ENCODE data around the gene BTBD2. TPM values are rescaled to one million over a fixed set of nuclear protein-coding genes. Genes with fewer than 3 reads are reported as not detected.

The BTBD2 gene
- total RNA-seq, 1 donor from 2014 or later: 65.9 TPM

GRCh38 chr19:2040647-2041432 is 25.3 kb upstream of the BTBD2 start:
- Mint-ChIP-seq H3K27me3 (ENCODE audit: low read depth) (no peaks in the 10 kb centered on the region), H3K36me3 (ENCODE audit: low read depth) (peaks cover 10% of the 10 kb centered on the region), H3K4me3 (ENCODE audit: unreplicated experiment) (no peak overlapping the region), H3K4me1 (ENCODE audit: low read depth) (peaks cover 3% of the 10 kb centered on the region), H3K9me3 (ENCODE audit: low read depth) (no peaks in the 10 kb centered on the region), H3K27ac (ENCODE audit: unreplicated experiment) (no peak overlapping the region)
- TF ChIP-seq, protein P1, sequence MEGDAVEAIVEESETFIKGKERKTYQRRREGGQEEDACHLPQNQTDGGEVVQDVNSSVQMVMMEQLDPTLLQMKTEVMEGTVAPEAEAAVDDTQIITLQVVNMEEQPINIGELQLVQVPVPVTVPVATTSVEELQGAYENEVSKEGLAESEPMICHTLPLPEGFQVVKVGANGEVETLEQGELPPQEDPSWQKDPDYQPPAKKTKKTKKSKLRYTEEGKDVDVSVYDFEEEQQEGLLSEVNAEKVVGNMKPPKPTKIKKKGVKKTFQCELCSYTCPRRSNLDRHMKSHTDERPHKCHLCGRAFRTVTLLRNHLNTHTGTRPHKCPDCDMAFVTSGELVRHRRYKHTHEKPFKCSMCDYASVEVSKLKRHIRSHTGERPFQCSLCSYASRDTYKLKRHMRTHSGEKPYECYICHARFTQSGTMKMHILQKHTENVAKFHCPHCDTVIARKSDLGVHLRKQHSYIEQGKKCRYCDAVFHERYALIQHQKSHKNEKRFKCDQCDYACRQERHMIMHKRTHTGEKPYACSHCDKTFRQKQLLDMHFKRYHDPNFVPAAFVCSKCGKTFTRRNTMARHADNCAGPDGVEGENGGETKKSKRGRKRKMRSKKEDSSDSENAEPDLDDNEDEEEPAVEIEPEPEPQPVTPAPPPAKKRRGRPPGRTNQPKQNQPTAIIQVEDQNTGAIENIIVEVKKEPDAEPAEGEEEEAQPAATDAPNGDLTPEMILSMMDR (IDR thresholded peaks at IDR 0.05): no peak
- peak; percentile 88 for DNase-seq (ENCODE audit: low spot score)

DNA sequence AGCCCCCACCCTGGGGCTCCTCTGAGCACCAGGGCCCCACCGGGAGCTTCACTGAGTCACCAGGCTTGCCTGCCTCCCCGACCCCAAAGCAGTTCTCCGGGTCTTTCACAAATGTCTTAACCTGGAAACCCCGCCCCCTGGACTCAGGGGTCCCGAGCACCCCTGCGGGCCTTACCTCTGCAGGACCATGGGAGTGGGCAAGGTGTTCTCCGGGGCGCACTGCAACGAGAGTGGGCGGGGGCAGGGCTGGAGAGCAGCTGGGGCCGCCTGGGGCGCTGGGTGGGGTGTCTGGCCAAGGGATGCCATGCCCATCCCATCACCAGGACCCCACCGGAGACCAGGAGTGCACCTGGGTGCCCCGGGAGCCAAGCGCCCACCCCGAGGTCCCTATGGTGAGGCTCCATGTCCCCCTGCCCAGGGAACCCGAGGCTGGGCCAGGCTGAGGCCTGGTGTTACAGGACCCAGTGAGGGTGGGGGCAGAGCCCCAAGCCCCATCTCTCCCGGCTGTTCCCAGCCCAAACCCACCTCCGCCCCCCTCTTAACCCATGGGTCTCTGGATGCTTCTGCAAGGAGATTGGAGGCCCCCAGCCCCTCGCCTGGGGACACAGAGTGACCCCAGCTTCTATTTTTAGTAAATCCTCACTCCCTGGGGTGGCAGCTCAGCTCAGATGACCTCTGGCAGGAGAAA is 24.6 kb upstream of the BTBD2 start:
- no peaks in the 10 kb centered on the region for H3K27me3 Mint-ChIP-seq (ENCODE audit: low read depth)
- H3K9me3 Mint-ChIP-seq (ENCODE audit: low read depth): peaks cover 4% of the 10 kb centered on the region
- peak; percentile 91 for DNase-seq (ENCODE audit: low spot score)
- H3K36me3 Mint-ChIP-seq (ENCODE audit: low read depth): peaks cover 10% of the 10 kb centered on the region
- TF ChIP-seq, protein P1 (IDR thresholded peaks at IDR 0.05): no peak
- peaks cover 3% of the 10 kb centered on the region for H3K4me1 Mint-ChIP-seq (ENCODE audit: low read depth)
- H3K4me3 Mint-ChIP-seq (ENCODE audit: unreplicated experiment): no peak overlapping the region
- H3K27ac Mint-ChIP-seq (ENCODE audit: unreplicated experiment): no peak overlapping the region

DNA sequence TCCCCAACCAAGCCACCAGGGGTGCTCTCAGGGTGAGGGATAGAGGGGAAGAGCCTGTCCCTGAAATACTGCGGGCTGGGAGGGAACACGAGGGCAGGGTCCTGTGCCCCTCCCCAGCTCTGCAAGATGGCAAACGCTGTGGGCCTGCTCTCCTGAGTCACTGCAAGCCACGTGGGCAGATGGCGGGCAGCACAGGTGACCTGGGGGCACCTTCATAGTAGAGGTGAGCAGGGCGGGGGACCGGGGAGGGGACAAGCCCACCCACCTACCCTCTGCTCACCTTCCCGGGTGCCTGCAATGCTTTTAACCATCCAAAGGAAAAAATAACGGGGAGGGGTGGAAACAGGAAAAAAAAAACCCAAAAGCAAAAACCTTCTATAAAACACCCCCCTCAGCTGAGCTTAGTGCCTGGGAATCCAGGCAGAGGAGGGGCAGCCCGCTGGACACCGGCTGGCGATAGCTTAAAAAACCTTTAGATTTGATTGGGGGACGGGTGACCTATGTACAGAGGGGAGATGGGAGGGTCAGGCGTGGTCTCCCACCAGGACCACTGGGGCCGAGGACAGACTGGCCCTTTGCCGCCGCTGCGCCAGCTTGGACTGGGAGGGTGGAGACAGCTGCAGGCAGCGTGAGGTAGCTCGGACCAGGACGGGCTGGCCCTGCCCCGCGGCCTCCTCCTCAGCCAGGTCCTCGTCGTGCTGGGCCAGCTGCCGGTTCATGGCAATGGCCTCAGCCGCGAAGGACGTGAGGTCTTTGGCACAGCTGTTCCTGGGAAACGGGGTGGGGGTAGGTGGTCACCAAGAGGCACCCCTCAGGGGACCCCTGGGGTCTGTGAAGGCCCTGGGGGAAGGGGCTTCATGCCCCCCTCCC is 23.8 kb upstream of the BTBD2 start:
- Mint-ChIP-seq H3K27me3 (ENCODE audit: low read depth) (no peaks in the 10 kb centered on the region), H3K4me3 (ENCODE audit: unreplicated experiment) (no peak overlapping the region), H3K36me3 (ENCODE audit: low read depth) (peaks cover 10% of the 10 kb centered on the region), H3K27ac (ENCODE audit: unreplicated experiment) (no peak overlapping the region), H3K4me1 (ENCODE audit: low read depth) (peaks cover 3% of the 10 kb centered on the region), H3K9me3 (ENCODE audit: low read depth) (peaks cover 4% of the 10 kb centered on the region)
- no peak for DNase-seq (ENCODE audit: low spot score)
- TF ChIP-seq, protein P1 (IDR thresholded peaks at IDR 0.05): no peak

DNA sequence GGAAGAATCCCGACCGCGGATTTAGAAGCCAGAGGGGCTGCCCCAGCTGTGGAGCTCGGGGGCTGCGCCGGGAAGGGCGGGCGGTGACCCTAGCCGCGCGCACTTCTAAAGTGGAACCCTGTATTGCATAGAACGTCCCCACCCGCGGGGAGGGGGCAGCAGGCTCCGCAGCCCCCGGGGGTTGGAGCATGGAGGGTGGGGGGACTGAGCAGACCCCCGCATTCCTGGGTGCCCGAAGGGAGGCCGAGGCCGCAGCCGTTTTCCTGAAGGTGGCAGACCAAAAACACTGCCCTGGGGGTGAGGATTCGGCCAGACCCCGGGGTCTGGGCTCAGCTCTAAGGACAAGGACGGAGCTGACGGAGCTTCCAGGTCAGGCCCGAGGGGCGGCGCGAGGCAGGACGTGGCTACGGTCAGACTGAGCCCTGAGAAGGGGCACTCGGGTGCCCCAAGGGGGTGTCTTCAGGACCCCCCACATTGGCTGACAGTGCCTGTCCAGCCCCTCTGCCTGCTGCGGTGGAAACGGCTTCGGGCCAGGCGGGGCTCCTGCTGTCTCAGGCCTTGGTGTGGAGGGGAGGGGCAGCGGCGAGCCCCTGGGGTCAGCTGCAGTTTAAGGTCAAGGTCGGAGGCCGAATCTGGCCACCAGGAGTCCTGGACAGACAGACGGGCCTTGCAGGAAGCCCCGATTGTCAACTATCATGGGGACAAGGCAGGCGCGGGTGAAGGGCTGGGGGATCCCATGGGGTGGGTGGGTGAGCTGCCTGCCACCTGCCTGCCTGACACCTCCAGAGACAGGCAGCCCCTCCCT is 23.0 kb upstream of the BTBD2 start:
- H3K36me3 Mint-ChIP-seq (ENCODE audit: low read depth): peaks cover 9% of the 10 kb centered on the region
- peak; percentile 86 for DNase-seq (ENCODE audit: low spot score)
- no peaks in the 10 kb centered on the region for H3K27me3 Mint-ChIP-seq (ENCODE audit: low read depth)
- H3K4me1 Mint-ChIP-seq (ENCODE audit: low read depth): peaks cover 2% of the 10 kb centered on the region
- no peak overlapping the region for H3K4me3 Mint-ChIP-seq (ENCODE audit: unreplicated experiment)
- H3K27ac Mint-ChIP-seq (ENCODE audit: unreplicated experiment): no peak overlapping the region
- TF ChIP-seq, protein P1 (IDR thresholded peaks at IDR 0.05): no peak
- H3K9me3 Mint-ChIP-seq (ENCODE audit: low read depth): peaks cover 4% of the 10 kb centered on the region
